H9 (cell line): ENCODE results near the gene IGLL1. TPM values are rescaled to one million over a fixed set of nuclear protein-coding genes. Genes with fewer than 3 reads are reported as not detected.
"Not testable (repeated sequence)": the region's sequence is repeated elsewhere in the genome, so short reads cannot be mapped to it uniquely, and the experiment has no call there.

ENCODE experiments used
- DNase-seq: peaks from one replicate; pipeline ENCODE4 v3.0.0-alpha.2; 2017
- H2AFZ ChIP-seq: one replicate; pipeline ENCODE4 v1.6.1; 2013; ENCODE audit warnings: mild to moderate bottlenecking, low read length, control low read depth, moderate library complexity
- H2AK5ac ChIP-seq: 2 replicates; pipeline ENCODE4 v1.6.1; 2013; ENCODE audit warnings: low read length, control low read depth, mixed read lengths; ENCODE audit not compliant: insufficient read length
- H2BK120ac ChIP-seq: one replicate; pipeline ENCODE4 v1.6.1; 2013; ENCODE audit warnings: low read depth, mild to moderate bottlenecking, low read length, control low read depth, inconsistent platforms; ENCODE audit not compliant: poor library complexity, severe bottlenecking
- H2BK12ac ChIP-seq: 2 replicates; pipeline ENCODE4 v1.6.1; 2013; ENCODE audit warnings: low read length, control low read depth, mixed read lengths, low read depth; ENCODE audit not compliant: insufficient read length
- H2BK15ac ChIP-seq: 2 replicates; pipeline ENCODE4 v1.6.1; 2013; ENCODE audit warnings: low read depth, low read length, control low read depth
- H2BK20ac ChIP-seq: one replicate; pipeline ENCODE4 v1.6.1; 2013; ENCODE audit warnings: low read depth, mild to moderate bottlenecking, low read length, control low read depth, inconsistent platforms; ENCODE audit not compliant: poor library complexity, severe bottlenecking
- H2BK5ac ChIP-seq: 2 replicates; pipeline ENCODE4 v1.6.1; 2013; ENCODE audit warnings: low read length, control low read depth, mixed read lengths; ENCODE audit not compliant: insufficient read length
- H3K14ac ChIP-seq: 2 replicates; pipeline ENCODE4 v1.6.1; 2013; ENCODE audit warnings: low read length, control low read depth; ENCODE audit not compliant: insufficient read depth
- H3K18ac ChIP-seq: 2 replicates; pipeline ENCODE4 v1.6.1; 2013; ENCODE audit warnings: low read depth, mild to moderate bottlenecking, mixed read lengths, low read length, control low read depth; ENCODE audit not compliant: insufficient read length
- H3K23ac ChIP-seq: 2 replicates; pipeline ENCODE4 v1.6.1; 2013; ENCODE audit warnings: low read length, control low read depth, mixed read lengths, low read depth; ENCODE audit not compliant: insufficient read length
- H3K23me2 ChIP-seq: 2 replicates; pipeline ENCODE4 v1.6.1; 2013; ENCODE audit warnings: low read depth, mild to moderate bottlenecking, mixed read lengths, low read length, control low read depth; ENCODE audit not compliant: insufficient read length, poor library complexity, severe bottlenecking
- H3K27ac ChIP-seq: 2 replicates; pipeline ENCODE4 v1.5.1; 2013; ENCODE audit warnings: low read length, control low read depth, mixed read lengths, low read depth; ENCODE audit not compliant: insufficient read length
- H3K27me3 ChIP-seq: 2 replicates; pipeline ENCODE4 v1.6.1; 2013; ENCODE audit warnings: low read length, control low read depth, inconsistent platforms; ENCODE audit not compliant: insufficient read depth
- H3K4ac ChIP-seq: 2 replicates; pipeline ENCODE4 v1.6.1; 2013; ENCODE audit warnings: low read depth, mild to moderate bottlenecking, control low read depth, inconsistent platforms, low read length, moderate library complexity
- H3K4me1 ChIP-seq: 2 replicates; pipeline ENCODE4 v1.6.1; 2013; ENCODE audit warnings: low read length, control low read depth, inconsistent platforms; ENCODE audit not compliant: insufficient read depth
- H3K4me2 ChIP-seq: 2 replicates; pipeline ENCODE4 v1.6.1; 2013; ENCODE audit warnings: low read length, control low read depth, mixed read lengths; ENCODE audit not compliant: insufficient read length, insufficient read depth
- H3K56ac ChIP-seq: 2 replicates; pipeline ENCODE4 v1.6.1; 2013; ENCODE audit warnings: low read depth, mild to moderate bottlenecking, mixed read lengths, low read length, control low read depth; ENCODE audit not compliant: insufficient read length
- H3K79me1 ChIP-seq: 2 replicates; pipeline ENCODE4 v1.6.1; 2013; ENCODE audit warnings: low read depth, mild to moderate bottlenecking, moderate library complexity, low read length, control low read depth, inconsistent platforms; ENCODE audit not compliant: insufficient read depth, poor library complexity, severe bottlenecking
- H3K79me2 ChIP-seq: 2 replicates; pipeline ENCODE4 v1.6.1; 2013; ENCODE audit warnings: low read length, control low read depth, inconsistent platforms; ENCODE audit not compliant: insufficient read depth
- H3K9ac ChIP-seq: 2 replicates; pipeline ENCODE4 v1.6.1; 2013; ENCODE audit warnings: low read length, control low read depth, mixed read lengths; ENCODE audit not compliant: insufficient read length; ENCODE audit errors: extremely low read depth
- H3K9me3 ChIP-seq: one replicate; pipeline ENCODE4 v1.6.1; 2013; ENCODE audit warnings: low read depth, low read length, inconsistent platforms; ENCODE audit not compliant: control insufficient read depth
- H3T11ph ChIP-seq: one replicate; pipeline ENCODE4 v1.6.1; 2013; ENCODE audit warnings: mild to moderate bottlenecking, low read length, control low read depth, inconsistent platforms
- H4K20me1 ChIP-seq: one replicate; pipeline ENCODE4 v1.6.1; 2013; ENCODE audit not compliant: control insufficient read depth, insufficient read length, insufficient read depth
- H4K5ac ChIP-seq: 2 replicates; pipeline ENCODE4 v1.6.1; 2013; ENCODE audit warnings: low read depth, mild to moderate bottlenecking, mixed read lengths, low read length, control low read depth; ENCODE audit not compliant: insufficient read length
- H4K8ac ChIP-seq: replicated peaks from 2 replicates; pipeline ENCODE4 v1.6.1; 2013; ENCODE audit warnings: low read length, control low read depth, mixed read lengths, low read depth; ENCODE audit not compliant: insufficient read length
- H4K91ac ChIP-seq: 2 replicates; pipeline ENCODE4 v1.6.1; 2013; ENCODE audit warnings: low read depth, mild to moderate bottlenecking, moderate library complexity, mixed read lengths, low read length, control low read depth; ENCODE audit not compliant: insufficient read length
- H3K27ac Mint-ChIP-seq, 3 experiments: 2 replicates in 2 of 3; 3 replicates in 1 of 3; pipeline ENCODE4 v1.8.0; 2020 to 2021; ENCODE audit warnings: mixed read lengths in 3 of 3, mild to moderate bottlenecking in 1 of 3, moderate library complexity in 1 of 3
- H3K27me3 Mint-ChIP-seq: 2 replicates; pipeline ENCODE4 v1.8.0; 2021; ENCODE audit warnings: low read depth, mild to moderate bottlenecking, moderate library complexity, mixed read lengths
- H3K36me3 Mint-ChIP-seq, 3 experiments: 2 replicates in 2 of 3; 3 replicates in 1 of 3; pipeline ENCODE4 v1.8.0; 2020 to 2021; ENCODE audit warnings: low read depth in 3 of 3, mixed read lengths in 3 of 3; ENCODE audit not compliant: insufficient read depth in 1 of 3
- H3K4me1 Mint-ChIP-seq, 2 experiments: 2 replicates each; pipeline ENCODE4 v1.8.0; 2020; ENCODE audit warnings: mixed read lengths in 2 of 2
- H3K4me3 Mint-ChIP-seq, 2 experiments: 2 replicates in 1 of 2; 3 replicates in 1 of 2; pipeline ENCODE4 v1.8.0; 2020 to 2021; ENCODE audit warnings: mild to moderate bottlenecking in 2 of 2, mixed read lengths in 2 of 2, moderate library complexity in 1 of 2
- H3K9me3 Mint-ChIP-seq, 2 experiments: 2 replicates in 1 of 2; 3 replicates in 1 of 2; pipeline ENCODE4 v1.8.0; 2020; ENCODE audit warnings: mild to moderate bottlenecking in 2 of 2, mixed read lengths in 2 of 2, moderate library complexity in 1 of 2
- WGBS: extraction: QIAGEN DNeasy Blood & Tissue Kit; methylation state at CpG from one replicate; pipeline ENCODE4 v1.1.7; 2013; ENCODE audit warnings: missing lambda C conversion rate, low lambda C conversion rate, mixed read lengths; ENCODE audit not compliant: insufficient read length; ENCODE audit errors: extremely low coverage; 5-methylcytosine and 5-hydroxymethylcytosine counted together
- long read RNA-seq: library from polyadenylated mRNA; unstranded; transcript quantifications from one replicate; pipeline ENCODE4 v2.0.0, GENCODE V29; 2020
- total RNA-seq: library from RNA; stranded (reverse); gene quantifications from 2 replicates; pipeline ENCODE4 v1.2.1, GENCODE V29; 2021
- TF ChIP-seq, protein P1 (sequence below): fragments of 200-600 bp; sonication (generic); conservative IDR thresholded peaks from 3 replicates; pipeline ENCODE4 v1.8.0; 2021; ENCODE audit warnings: antibody characterized with exemption, mild to moderate bottlenecking

The IGLL1 gene
- total RNA-seq, result not detected in 2 replicates
- long read RNA-seq, result 0 reads

- Histone ChIP-seq H3K4ac (no peak within 1 kb of the TSS), H4K91ac (no peak within 1 kb of the TSS), H3K9ac (no peak within 1 kb of the TSS), H2AK5ac (no peak within 1 kb of the TSS), H2BK12ac (no peak within 1 kb of the TSS), H3K27me3 (no peaks in the 10 kb centered on the region), H2AFZ (no peak within 1 kb of the TSS), H3K18ac (no peak within 1 kb of the TSS), H4K20me1 (no peaks in the 10 kb centered on the region), H3K4me2 (no peak within 1 kb of the TSS), H3K23ac (no peak within 1 kb of the TSS), H3K79me2 (no peaks in the 10 kb centered on the region), H2BK20ac (no peak within 1 kb of the TSS), H3K14ac (no peak within 1 kb of the TSS; the same call in 1 of the 2 replicates), H3K56ac (no peak within 1 kb of the TSS), H3K4me1 (no peaks in the 10 kb centered on the region), H3K9me3 (no peaks in the 10 kb centered on the region), H2BK5ac (no peak within 1 kb of the TSS), H3K79me1 (no peaks in the 10 kb centered on the region), H2BK15ac (no peak within 1 kb of the TSS), H4K5ac (no peak within 1 kb of the TSS), H3K27ac (no peak within 1 kb of the TSS), H3T11ph (no peak within 1 kb of the TSS), H2BK120ac (no peak within 1 kb of the TSS), H4K8ac (no peak within 1 kb of the TSS), H3K23me2 (no peaks in the 10 kb centered on the region)
- Mint-ChIP-seq H3K27me3 (peaks cover 48% of the 10 kb centered on the region), H3K9me3 (no peaks in the 10 kb centered on the region), H3K36me3 (no peaks in the 10 kb centered on the region), H3K4me1 (no peaks in the 10 kb centered on the region), H3K27ac (no peak within 1 kb of the TSS), H3K4me3 (no peak within 1 kb of the TSS)
- TF ChIP-seq, protein P1, sequence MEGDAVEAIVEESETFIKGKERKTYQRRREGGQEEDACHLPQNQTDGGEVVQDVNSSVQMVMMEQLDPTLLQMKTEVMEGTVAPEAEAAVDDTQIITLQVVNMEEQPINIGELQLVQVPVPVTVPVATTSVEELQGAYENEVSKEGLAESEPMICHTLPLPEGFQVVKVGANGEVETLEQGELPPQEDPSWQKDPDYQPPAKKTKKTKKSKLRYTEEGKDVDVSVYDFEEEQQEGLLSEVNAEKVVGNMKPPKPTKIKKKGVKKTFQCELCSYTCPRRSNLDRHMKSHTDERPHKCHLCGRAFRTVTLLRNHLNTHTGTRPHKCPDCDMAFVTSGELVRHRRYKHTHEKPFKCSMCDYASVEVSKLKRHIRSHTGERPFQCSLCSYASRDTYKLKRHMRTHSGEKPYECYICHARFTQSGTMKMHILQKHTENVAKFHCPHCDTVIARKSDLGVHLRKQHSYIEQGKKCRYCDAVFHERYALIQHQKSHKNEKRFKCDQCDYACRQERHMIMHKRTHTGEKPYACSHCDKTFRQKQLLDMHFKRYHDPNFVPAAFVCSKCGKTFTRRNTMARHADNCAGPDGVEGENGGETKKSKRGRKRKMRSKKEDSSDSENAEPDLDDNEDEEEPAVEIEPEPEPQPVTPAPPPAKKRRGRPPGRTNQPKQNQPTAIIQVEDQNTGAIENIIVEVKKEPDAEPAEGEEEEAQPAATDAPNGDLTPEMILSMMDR, result no peak
- no CpG with 5 or more reads among the region's 12 CpGs for WGBS
- DNase-seq, result no peak
Observed at GRCh38 chr22:23579870-23580575, at the start of gene IGLL1. IGLL1 (minus strand) TSS chr22:23580290; CDS start chr22:23580190, 100 bp downstream.

- not testable (repeated sequence) for H3K4me3 Mint-ChIP-seq, H4K91ac ChIP-seq, H2BK5ac ChIP-seq, H2BK12ac ChIP-seq, H3K23ac ChIP-seq, H4K8ac ChIP-seq, H3K9ac ChIP-seq, H2AK5ac ChIP-seq, H3K4me1 Mint-ChIP-seq, H3K14ac ChIP-seq, H2BK20ac ChIP-seq, H3K18ac ChIP-seq, H2BK15ac ChIP-seq, H3K36me3 Mint-ChIP-seq, H2AFZ ChIP-seq, H3K23me2 ChIP-seq, H3K79me2 ChIP-seq, H3K56ac ChIP-seq, H3T11ph ChIP-seq, H3K4me2 ChIP-seq, H3K4ac ChIP-seq, H3K4me1 ChIP-seq, H4K20me1 ChIP-seq, H3K27me3 ChIP-seq, H3K79me1 ChIP-seq, H3K9me3 ChIP-seq, H3K27ac ChIP-seq, H2BK120ac ChIP-seq, H3K9me3 Mint-ChIP-seq, DNase-seq, H4K5ac ChIP-seq
- H3K27me3 Mint-ChIP-seq, result peaks cover 71% of the 10 kb centered on the region
- H3K27ac Mint-ChIP-seq, result peak overlapping the region in 1 of 3 experiments; percentile 15; a peak in 1 of 7 replicates
- WGBS, result no CpG with 5 or more reads among the region's 6 CpGs
Observed at GRCh38 chr22:23628056-23628743, 48.1 kb upstream of the IGLL1 start.
